Esophagus (tissue), 2 donors: ENCODE data around the gene PCNT. TPM values are rescaled to one million over a fixed set of nuclear protein-coding genes. Genes with fewer than 3 reads are reported as not detected.
"Not testable (repeated sequence)": the region's sequence is repeated elsewhere in the genome, so short reads cannot be mapped to it uniquely, and the experiment has no call there.

Experiments
- H3K27ac ChIP-seq, 2 donors: one replicate each; pipeline ENCODE4 v1.5.1; 2013; ENCODE audit warnings: low read depth in 2 of 2, mild to moderate bottlenecking in 2 of 2, inconsistent platforms in 1 of 2, low read length in 1 of 2, moderate library complexity in 1 of 2
- H3K27me3 ChIP-seq, 2 donors: one replicate each; pipeline ENCODE4 v1.6.1; 2013; ENCODE audit warnings: low read length in 2 of 2, control low read depth in 1 of 2, mild to moderate bottlenecking in 1 of 2; ENCODE audit not compliant: insufficient read depth in 2 of 2, control insufficient read depth in 1 of 2
- H3K36me3 ChIP-seq, 2 donors: one replicate each; pipeline ENCODE4 v1.6.1; 2013; ENCODE audit warnings: low read length in 1 of 2; ENCODE audit not compliant: control insufficient read depth in 2 of 2, insufficient read depth in 2 of 2
- H3K4me1 ChIP-seq, 2 donors: one replicate each; pipeline ENCODE4 v1.6.1; 2013; ENCODE audit warnings: low read length in 1 of 2; ENCODE audit not compliant: control insufficient read depth in 2 of 2, insufficient read depth in 2 of 2
- H3K4me3 ChIP-seq, 2 donors: one replicate each; pipeline ENCODE4 v1.5.1; 2013; ENCODE audit warnings: low read length in 2 of 2, mild to moderate bottlenecking in 2 of 2, low read depth in 1 of 2, moderate library complexity in 1 of 2
- H3K9me3 ChIP-seq, 2 donors: one replicate each; pipeline ENCODE4 v1.6.1; 2013; ENCODE audit warnings: mild to moderate bottlenecking in 2 of 2, low read depth in 1 of 2, low read length in 1 of 2, moderate library complexity in 1 of 2; ENCODE audit not compliant: control insufficient read depth in 2 of 2, insufficient read depth in 1 of 2
- WGBS, 2 donors: extraction: QIAGEN DNeasy Blood & Tissue Kit; methylation state at CpG; one replicate each; pipeline ENCODE4 v1.1.7; 2013; 5-methylcytosine and 5-hydroxymethylcytosine counted together
- polyA plus RNA-seq, 2 donors: library from polyadenylated mRNA; stranded (reverse); fragments of 200-250 nt; gene quantifications; one replicate each; pipeline ENCODE4 v1.2.3, GENCODE V29; 2013
- donor health status: healthy with polysubstance abuse.
- donor health status: Bipolar disorder and iron deficiency.

The PCNT gene
- polyA plus RNA-seq, 2 donors = 14.1 to 14.9 TPM

DNA sequence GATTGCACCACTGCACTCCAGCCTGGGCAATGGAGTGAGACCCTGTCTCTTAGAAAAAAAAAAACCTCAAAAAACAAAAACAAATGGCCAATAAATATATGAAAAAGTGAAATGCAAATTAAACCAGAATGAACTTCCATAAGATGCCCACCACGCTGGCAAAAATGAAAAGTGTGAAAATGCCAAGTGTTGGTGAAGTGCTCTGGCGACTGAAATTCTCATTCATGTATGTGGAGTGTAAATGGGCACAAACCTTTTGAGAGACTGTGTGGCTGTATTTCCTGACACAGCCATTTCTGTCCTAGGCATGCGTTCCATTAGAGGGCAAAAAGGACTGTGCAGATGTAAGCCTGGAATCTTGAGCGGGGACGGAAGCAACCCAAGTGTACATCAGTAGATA lies 19.5 kb upstream of the PCNT start:
- Histone ChIP-seq H3K27me3 (no peaks in the 10 kb centered on the region), H3K4me3 (no peak overlapping the region), H3K27ac (no peak overlapping the region), H3K4me1 (no peaks in the 10 kb centered on the region), H3K9me3 (no peaks in the 10 kb centered on the region), H3K36me3 (peaks cover 3 to 9% of the 10 kb centered on the region in 2 donors)
- 89 to 95% methylated on average over 5 of the region's 5 CpGs for WGBS, 2 donors

DNA sequence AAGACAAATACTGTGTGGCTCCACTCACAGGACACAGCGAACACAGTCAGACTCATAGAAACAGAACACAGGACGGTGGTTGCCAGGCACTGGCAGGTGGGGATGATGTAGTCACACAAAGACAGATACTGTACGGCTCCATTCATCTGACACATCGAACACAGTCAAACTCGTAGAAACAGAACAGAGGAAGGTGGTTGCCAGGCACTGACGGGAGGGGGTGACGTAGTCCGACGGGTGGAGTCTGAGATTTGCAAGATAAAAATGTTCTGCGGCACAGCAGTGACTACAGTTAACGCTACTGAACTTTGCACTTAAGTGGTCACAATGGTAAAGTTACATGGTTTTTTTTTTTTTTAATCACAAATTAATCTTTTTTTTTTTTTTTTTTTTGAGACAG lies 19.0 kb upstream of the PCNT start:
- Histone ChIP-seq H3K36me3 (peaks cover 3 to 9% of the 10 kb centered on the region in 2 donors), H3K9me3 (no peaks in the 10 kb centered on the region), H3K4me3 (no peak overlapping the region), H3K27ac (no peak overlapping the region), H3K4me1 (no peaks in the 10 kb centered on the region), H3K27me3 (no peaks in the 10 kb centered on the region)
- WGBS, 2 donors = 92 to 95% methylated on average over 11 of the region's 11 CpGs

DNA sequence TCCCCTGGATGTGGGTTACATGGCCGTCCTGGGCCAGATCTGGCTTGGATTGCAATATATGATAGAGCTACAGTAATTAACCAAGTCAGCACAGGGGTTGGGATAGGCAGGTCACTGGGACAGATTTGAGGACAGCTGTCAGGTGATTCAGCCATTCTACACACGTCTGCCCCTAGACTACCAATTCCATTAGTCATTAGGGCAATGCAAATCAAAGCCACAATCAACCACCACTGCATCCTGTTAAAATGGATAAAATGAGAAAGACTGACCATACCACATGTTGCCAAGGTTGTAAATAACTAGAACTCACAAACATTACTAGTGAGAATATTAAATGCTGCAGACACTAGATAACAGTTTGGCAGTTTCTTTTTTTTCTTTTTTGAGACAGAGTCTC lies 16.3 kb upstream of the PCNT start:
- 73 to 79% methylated on average over 2 of the region's 2 CpGs for WGBS, 2 donors
- no peaks in the 10 kb centered on the region for H3K4me1 ChIP-seq
- no peak overlapping the region for H3K27ac ChIP-seq
- H3K27me3 ChIP-seq = no peaks in the 10 kb centered on the region
- H3K36me3 ChIP-seq = peaks cover 3 to 4% of the 10 kb centered on the region in 2 donors
- H3K9me3 ChIP-seq = no peaks in the 10 kb centered on the region
- H3K4me3 ChIP-seq = no peak overlapping the region

DNA sequence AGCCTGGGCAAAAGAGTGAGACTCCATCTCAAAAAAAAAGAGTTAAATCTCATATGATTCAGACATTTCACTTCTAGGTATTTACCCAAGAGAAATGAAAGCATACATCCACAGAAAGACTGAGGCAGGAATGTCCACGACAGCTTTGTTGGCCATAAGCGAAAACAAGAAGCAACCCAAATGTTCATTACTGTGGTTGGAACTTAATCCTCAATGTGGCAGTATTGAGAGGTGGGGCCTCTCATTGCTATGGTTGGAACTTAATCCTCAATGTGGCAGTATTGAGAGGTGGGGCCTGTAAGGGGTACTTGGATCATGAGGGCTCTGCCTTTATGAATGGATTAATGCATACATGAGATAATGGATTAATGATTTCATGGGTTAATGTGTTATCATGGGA lies 15.5 kb upstream of the PCNT start:
- H3K36me3 ChIP-seq = peaks cover 3 to 4% of the 10 kb centered on the region in 2 donors
- H3K4me3 ChIP-seq = no peak overlapping the region
- H3K27ac ChIP-seq = no peak overlapping the region
- H3K9me3 ChIP-seq = no peaks in the 10 kb centered on the region
- no peaks in the 10 kb centered on the region for H3K27me3 ChIP-seq
- no peaks in the 10 kb centered on the region for H3K4me1 ChIP-seq
- WGBS, 2 donors = 97 to 98% methylated on average over 2 of the region's 2 CpGs

DNA sequence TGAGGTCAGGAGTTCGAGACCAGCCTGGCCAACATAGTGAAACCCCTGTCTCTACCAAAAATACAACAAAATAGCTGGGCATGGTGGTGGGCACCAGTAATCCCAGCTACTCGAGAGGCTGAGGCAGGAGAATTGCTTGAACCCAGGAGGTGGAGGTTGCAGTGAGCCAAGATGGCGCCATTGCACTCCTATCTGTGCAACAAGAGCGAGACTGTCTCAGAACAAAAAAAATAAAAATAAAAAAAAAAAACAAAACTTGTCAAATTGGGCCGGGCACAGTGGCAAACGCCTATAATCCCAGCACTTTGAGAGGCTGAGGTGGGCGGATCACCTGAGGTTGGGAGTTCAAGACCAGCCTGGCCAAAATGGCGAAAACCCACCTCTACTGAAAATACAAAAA lies 13.7 kb upstream of the PCNT start:
- H3K27ac ChIP-seq, H3K36me3 ChIP-seq: not testable (repeated sequence)
- WGBS, 2 donors = 97 to 98% methylated on average over 8 of the region's 8 CpGs

DNA sequence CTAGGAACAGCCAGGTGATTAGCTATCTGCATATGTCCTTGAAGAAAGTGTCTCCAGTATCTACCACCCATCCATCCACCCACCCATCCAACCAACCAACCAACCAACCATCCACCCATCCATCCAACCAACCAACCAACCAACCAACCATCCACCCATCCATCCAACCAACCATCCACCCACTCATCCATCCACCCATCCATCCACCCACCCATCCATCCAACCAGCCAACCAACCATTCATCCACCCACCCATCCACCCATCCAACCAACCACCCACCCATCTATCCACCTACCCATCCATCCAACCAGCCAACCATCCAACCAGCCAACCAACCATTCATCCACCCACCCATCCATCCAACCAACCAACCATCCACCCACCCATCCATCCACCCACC lies 12.4 kb upstream of the PCNT start:
- H3K27ac ChIP-seq = no peak overlapping the region
- no peak overlapping the region for H3K4me3 ChIP-seq
- H3K36me3 ChIP-seq = peaks cover 0 to 3% of the 10 kb centered on the region in 2 donors
- no peaks in the 10 kb centered on the region for H3K4me1 ChIP-seq
- H3K27me3 ChIP-seq = no peaks in the 10 kb centered on the region
- no peaks in the 10 kb centered on the region for H3K9me3 ChIP-seq

More for the DNA sequence above, 13.7 kb upstream of the PCNT start:
- not testable (repeated sequence) for H3K27me3 ChIP-seq, H3K4me3 ChIP-seq, H3K9me3 ChIP-seq, H3K4me1 ChIP-seq

DNA sequence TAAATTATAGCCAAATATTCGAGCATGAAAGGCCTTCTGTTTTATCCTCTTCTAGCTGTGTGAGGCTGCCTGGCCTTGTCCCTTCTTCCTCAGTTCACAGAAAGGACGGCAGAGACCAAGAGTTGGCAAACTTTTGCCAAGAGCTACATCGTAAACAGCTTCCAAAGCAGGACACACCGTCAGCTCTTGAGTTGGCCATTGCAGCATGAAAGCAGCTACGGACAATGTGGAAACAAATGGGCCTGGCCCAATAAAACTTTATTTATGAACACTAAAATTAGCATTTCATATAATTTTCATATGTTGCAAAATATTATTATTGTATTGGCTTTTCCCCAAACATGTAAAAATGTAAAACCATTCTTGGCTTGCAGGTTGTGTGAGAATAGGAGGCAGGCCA lies 11.0 kb upstream of the PCNT start:
- Histone ChIP-seq H3K4me3 (no peak overlapping the region), H3K9me3 (no peaks in the 10 kb centered on the region), H3K27me3 (no peaks in the 10 kb centered on the region), H3K27ac (no peak overlapping the region), H3K36me3 (peaks cover 0 to 3% of the 10 kb centered on the region in 2 donors), H3K4me1 (no peaks in the 10 kb centered on the region)
- WGBS, 2 donors = 94 to 95% methylated on average over 5 of the region's 5 CpGs

DNA sequence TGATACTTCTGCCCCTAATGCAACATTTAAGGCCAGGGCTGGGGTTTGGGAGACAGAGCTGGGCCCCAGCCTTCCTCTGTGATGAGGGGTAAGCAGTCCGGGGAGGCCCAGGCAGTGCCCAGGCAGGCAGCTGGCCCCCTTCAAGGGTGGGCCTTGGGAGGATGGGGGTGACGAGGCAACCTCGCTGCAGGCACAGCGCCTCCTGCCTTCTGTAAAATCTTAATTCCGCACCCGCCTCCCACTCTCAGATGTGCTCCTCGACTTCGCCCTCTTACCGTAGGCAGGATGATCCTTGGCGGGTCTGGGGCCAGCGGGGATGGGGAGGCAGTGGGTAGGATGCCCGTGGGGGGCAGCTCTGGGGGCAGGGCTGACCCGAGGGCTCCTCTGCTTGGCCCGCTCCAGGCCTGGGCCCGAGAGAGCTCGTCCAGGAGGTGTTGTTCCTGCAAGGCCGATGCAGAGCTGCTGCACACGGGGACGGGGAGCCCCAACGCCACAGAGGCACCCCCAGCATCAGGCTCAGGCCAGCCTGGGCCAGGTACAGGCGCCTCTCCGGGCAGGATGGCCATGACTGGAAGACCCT lies 9.4 kb upstream of the PCNT start:
- H3K4me1 ChIP-seq = no peaks in the 10 kb centered on the region
- no peaks in the 10 kb centered on the region for H3K27me3 ChIP-seq
- H3K36me3 ChIP-seq = peaks cover 0 to 3% of the 10 kb centered on the region in 2 donors
- no peaks in the 10 kb centered on the region for H3K9me3 ChIP-seq
- H3K27ac ChIP-seq = no peak overlapping the region
- WGBS, 2 donors = 94 to 95% methylated on average over 19 to 22 of the region's 22 CpGs
- H3K4me3 ChIP-seq = no peak overlapping the region

DNA sequence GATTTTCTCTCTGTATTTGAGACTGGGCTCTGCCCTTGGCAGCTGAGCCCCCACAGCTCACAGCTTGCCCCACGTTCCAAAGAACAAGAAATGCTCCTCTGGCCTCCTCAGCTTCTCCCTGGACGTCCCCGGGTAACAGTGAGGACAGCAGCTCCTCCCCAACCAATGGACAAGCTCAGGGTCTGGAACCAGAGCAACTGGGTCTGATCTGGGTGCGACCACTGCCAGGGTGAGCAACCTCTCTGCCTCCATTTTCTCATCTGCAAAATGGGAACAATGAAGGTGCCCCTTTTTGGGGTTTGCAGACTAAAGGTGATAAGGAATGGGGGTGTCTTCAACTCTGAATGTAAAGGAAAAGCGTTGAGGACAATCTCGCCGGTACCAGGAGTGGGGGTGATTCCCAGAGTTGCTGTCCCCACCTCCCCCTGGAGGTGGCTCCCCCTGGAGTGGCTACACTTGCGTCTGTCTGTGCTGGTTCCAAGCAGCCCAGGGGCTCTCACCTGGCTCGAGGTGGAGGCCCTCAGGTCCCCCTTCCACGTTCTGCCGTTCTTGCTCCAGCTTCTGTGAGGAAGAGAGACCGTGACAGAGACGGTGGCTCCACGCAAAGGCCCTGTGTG lies 7.1 kb upstream of the PCNT start:
- Histone ChIP-seq H3K4me3 (no peak overlapping the region), H3K27me3 (no peaks in the 10 kb centered on the region), H3K4me1 (no peaks in the 10 kb centered on the region), H3K36me3 (peaks cover 0 to 3% of the 10 kb centered on the region in 2 donors), H3K27ac (no peak overlapping the region), H3K9me3 (no peaks in the 10 kb centered on the region)
- 95 to 96% methylated on average over 14 of the region's 14 CpGs for WGBS, 2 donors
